Pancreas (tissue), 10 donors: Measurements from ENCODE around the gene ELP1. TPM values are rescaled to one million over a fixed set of nuclear protein-coding genes. Genes with fewer than 3 reads are reported as not detected.

Source experiments
- ATAC-seq, 4 donors: fragments of 200-7000 bp; cut with Tn5 transposase; one replicate each; pipeline versions ENCODE4 v1.8.0 to v1.9.1; 2020; ENCODE audit warnings: mild to moderate bottlenecking in 4 of 4, moderate library complexity in 4 of 4
- DNase-seq, 6 donors: peaks; one replicate each; pipeline ENCODE4 v3.0.0-alpha.2; 2020
- FAIRE-seq: peaks from 2 replicates; lab custom pipeline; 2012; peaks lifted over from hg19 to GRCh38; lab: Jason Lieb, UNC
- H3K27ac ChIP-seq, 4 donors: fragments of 200-600 bp; sonication (generic); 1 replicate in 3 of 4; 2 replicates in 1 of 4; pipeline versions ENCODE4 v1.5.0 to v1.8.0; 2020
- H3K27me3 ChIP-seq, 4 donors: fragments of 200-600 bp; one replicate each; pipeline ENCODE4 v1.8.0; 2021
- H3K36me3 ChIP-seq, 3 donors: fragments of 200-600 bp; sonication (generic) in 1 of 3; one replicate each; pipeline versions ENCODE4 v1.5.0 to v1.8.0; 2020 to 2021
- H3K4me1 ChIP-seq, 3 donors: fragments of 200-600 bp; one replicate each; pipeline ENCODE4 v1.8.0; 2021
- H3K4me3 ChIP-seq, 4 donors: fragments of 200-600 bp; sonication (generic) in 2 of 4; one replicate each; pipeline versions ENCODE4 v1.5.0 to v1.8.0; 2020 to 2021
- H3K9me3 ChIP-seq, 4 donors: fragments of 200-600 bp; one replicate each; pipeline ENCODE4 v1.8.0; 2021
- CTCF ChIP-seq, 4 donors: fragments of 200-600 bp; sonication (generic) in 3 of 4; IDR thresholded peaks; one replicate each; pipeline versions ENCODE4 v1.5.0 to v1.8.0; 2021; ENCODE audit warnings: antibody characterized with exemption in 4 of 4
- WGBS, 2 donors: extraction: QIAGEN DNeasy Blood & Tissue Kit; methylation state at CpG; one replicate each; pipeline ENCODE4 v1.1.7; 2013; 5-methylcytosine and 5-hydroxymethylcytosine counted together
- intact Hi-C, 3 donors: fragments of 100-400 bp; cut with DNase I; formaldehyde crosslinking; loops; one replicate each; pipeline versions ENCODE4 v1.11.1 to v1.14.2; 2022
- polyA plus RNA-seq, 2 donors: library from polyadenylated mRNA; stranded (reverse); fragments of 200-250 nt; gene quantifications; one replicate each; pipeline ENCODE4 v1.2.3, GENCODE V29; 2013
- total RNA-seq, 6 donors: library from RNA; stranded (reverse); fragmentation: NEBNext Ultra II Directional in 4 of 6; extraction: Animal tissue kit (Norgen Biotek cat#: 25700) in 4 of 6; gene quantifications; one replicate each; pipeline versions ENCODE4 v1.2.1 to v1.2.4, GENCODE V29; 2021 to 2023
- donor health status: healthy with polysubstance abuse.
- donor health status: DM: no; HTN: no; CAD: no; lungs with moderate emphysema.
- donor health status: DM: no; HTN: no; CAD: no.
- donor health status: control.
- donor health status: control.
- donor health status: Bipolar disorder and iron deficiency.
- donor health status: DM: yes; HTN: yes; CAD: no.
- donor health status: DM: no; HTN: no; CAD: no.
- donor health status: DM: no; HTN: no; CAD: no.
- donor health status: DM: yes; HTN: yes; CAD: no.

ELP1 gene
- total and polyA plus RNA-seq, 8 donors, result 6.9 to 19.2 (median 10.0) TPM

- peaks cover 19 to 24% (median 20%) of the 10 kb centered on the region in 3 donors for H3K4me1 ChIP-seq
- 27% methylated on average over 1 of the region's 1 CpG for WGBS, 2 donors
- TF ChIP-seq CTCF (IDR thresholded peaks at IDR 0.05), result no peak
- H3K27ac ChIP-seq, result peak overlapping the region; percentile 19 to 87 (median 66)
- intact Hi-C loops, result no loop called here
- no peak overlapping the region for H3K4me3 ChIP-seq
- H3K36me3 ChIP-seq, result peaks cover 0 to 15% (median 5%) of the 10 kb centered on the region in 3 donors
- peak; percentile 92 to 96 (median 93) for ATAC-seq
- FAIRE-seq, result no peak
- no peaks in the 10 kb centered on the region for H3K27me3 ChIP-seq
- peak in 4 of 6 donors; percentile 48 to 87 (median 74) for DNase-seq
- no peaks in the 10 kb centered on the region for H3K9me3 ChIP-seq
Observed at GRCh38 chr9:108885643-108886348, 48.1 kb downstream of the ELP1 start.

- TF ChIP-seq CTCF (IDR thresholded peaks at IDR 0.05), result no peak
- peak overlapping the region in 2 of 4 donors; percentile 86 to 87 for H3K27ac ChIP-seq
- ATAC-seq (no peak), FAIRE-seq (no peak), DNase-seq (no peak)
- WGBS, 2 donors, result 83 to 95% methylated on average over 3 of the region's 3 CpGs
- H3K4me3 ChIP-seq, result no peak overlapping the region
- H3K9me3 ChIP-seq, result no peaks in the 10 kb centered on the region
- peaks cover 19 to 24% (median 20%) of the 10 kb centered on the region in 3 donors for H3K4me1 ChIP-seq
- intact Hi-C loops, result no loop called here
- H3K36me3 ChIP-seq, result peaks cover 0 to 15% (median 0%) of the 10 kb centered on the region in 3 donors
- H3K27me3 ChIP-seq, result no peaks in the 10 kb centered on the region
Observed at GRCh38 chr9:108884701-108885100, 49.2 kb downstream of the ELP1 start.

- DNase-seq (no peak), FAIRE-seq (no peak), ATAC-seq (no peak)
- WGBS, 2 donors, result 97% methylated on average over 3 of the region's 3 CpGs
- TF ChIP-seq CTCF (IDR thresholded peaks at IDR 0.05), result no peak
- H3K27me3 ChIP-seq, result no peaks in the 10 kb centered on the region
- no peak overlapping the region for H3K27ac ChIP-seq
- intact Hi-C loops, result no loop called here
- peaks cover 0 to 26% (median 13%) of the 10 kb centered on the region in 3 donors for H3K36me3 ChIP-seq
- H3K4me3 ChIP-seq, result no peak overlapping the region
- H3K9me3 ChIP-seq, result no peaks in the 10 kb centered on the region
- peaks cover 7 to 20% (median 18%) of the 10 kb centered on the region in 3 donors for H3K4me1 ChIP-seq
Observed at GRCh38 chr9:108883085-108883484, 50.8 kb downstream of the ELP1 start.

- intact Hi-C loops, result no loop called here
- no peak for TF ChIP-seq CTCF (IDR thresholded peaks at IDR 0.05)
- H3K36me3 ChIP-seq, result peaks cover 0 to 35% (median 17%) of the 10 kb centered on the region in 3 donors
Observed at GRCh38 chr9:108882052-108882888, 51.7 kb downstream of the ELP1 start.

More at GRCh38 chr9:108882052-108882888, 51.7 kb downstream of the ELP1 start:
- Histone ChIP-seq H3K4me3 (no peak overlapping the region), H3K27ac (no peak overlapping the region), H3K9me3 (no peaks in the 10 kb centered on the region), H3K4me1 (peaks cover 4 to 17% (median 16%) of the 10 kb centered on the region in 3 donors), H3K27me3 (no peaks in the 10 kb centered on the region)
- ATAC-seq, result no peak
- 92 to 98% methylated on average over 6 of the region's 6 CpGs for WGBS, 2 donors
- DNase-seq, result no peak
- FAIRE-seq, result no peak
